CD14-positive monocyte (primary cell): ENCODE data around the gene QSOX2. TPM values are rescaled to one million over a fixed set of nuclear protein-coding genes. Genes with fewer than 3 reads are reported as not detected.

Experiments used
- DNase-seq, 3 donors: peaks; one replicate each; pipeline ENCODE4 v3.0.0-alpha.2; 2011 to 2022
- H2AFZ ChIP-seq: 2 replicates; pipeline ENCODE4 v1.6.0; 2012; ENCODE audit warnings: mild to moderate bottlenecking, low read depth, low read length, inconsistent platforms; ENCODE audit not compliant: insufficient read depth, poor library complexity, severe bottlenecking
- H3K27ac ChIP-seq, 2 donors: 1 replicate in 1 of 2; 2 replicates in 1 of 2; pipeline ENCODE4 v1.5.1; 2012 to 2013; ENCODE audit warnings: low read length in 2 of 2, control low read depth in 1 of 2, inconsistent platforms in 1 of 2, low read depth in 1 of 2, mild to moderate bottlenecking in 1 of 2
- H3K27me3 ChIP-seq, 2 donors: one replicate each; pipeline versions ENCODE4 v1.6.0 to v1.6.1; 2011 to 2013; ENCODE audit warnings: low read length in 2 of 2; ENCODE audit not compliant: control insufficient read depth in 2 of 2, insufficient read depth in 2 of 2
- H3K36me3 ChIP-seq, 2 donors: replicated peaks in 1 of 2; 1 replicate in 1 of 2; 2 replicates in 1 of 2; pipeline versions ENCODE4 v1.5.1 to v1.6.1; 2012 to 2013; ENCODE audit warnings: low read length in 2 of 2, control low read depth in 1 of 2, inconsistent platforms in 1 of 2, mild to moderate bottlenecking in 1 of 2; ENCODE audit not compliant: insufficient read depth in 2 of 2, control insufficient read depth in 1 of 2
- H3K4me1 ChIP-seq, 2 donors: 1 replicate in 1 of 2; 2 replicates in 1 of 2; pipeline versions ENCODE4 v1.5.1 to v1.6.1; 2012 to 2013; ENCODE audit warnings: low read length in 2 of 2, control low read depth in 1 of 2, inconsistent platforms in 1 of 2, mild to moderate bottlenecking in 1 of 2, moderate library complexity in 1 of 2; ENCODE audit not compliant: insufficient read depth in 2 of 2, control insufficient read depth in 1 of 2
- H3K4me2 ChIP-seq: replicated peaks from 2 replicates; pipeline ENCODE3; 2012; ENCODE audit warnings: low read length, moderate library complexity, mild to moderate bottlenecking; ENCODE audit not compliant: poor library complexity, severe bottlenecking; ENCODE audit errors: extremely low read depth
- H3K4me3 ChIP-seq, 3 experiments: fragments of 200-600 bp in 1 of 3; sonication (generic) in 1 of 3; replicated peaks in 1 of 3; 1 replicate in 2 of 3; 2 replicates in 1 of 3; pipeline ENCODE4 v1.5.1; 2011 to 2013; ENCODE audit warnings: low read length in 3 of 3, mild to moderate bottlenecking in 3 of 3, control low read depth in 2 of 3, low read depth in 2 of 3, inconsistent platforms in 1 of 3, moderate library complexity in 1 of 3
- H3K79me2 ChIP-seq: 2 replicates; pipeline ENCODE4 v1.6.0; 2012; ENCODE audit warnings: mild to moderate bottlenecking, control low read depth, inconsistent platforms, low read length, moderate library complexity; ENCODE audit not compliant: insufficient read depth
- H3K9ac ChIP-seq: 2 replicates; pipeline ENCODE4 v1.6.0; 2017; ENCODE audit warnings: low read length, mild to moderate bottlenecking; ENCODE audit not compliant: insufficient read depth, poor library complexity, severe bottlenecking
- H3K9me3 ChIP-seq, 2 donors: replicated peaks in 1 of 2; 1 replicate in 1 of 2; 2 replicates in 1 of 2; pipeline versions ENCODE4 v1.5.1 to v1.6.1; 2012 to 2013; ENCODE audit warnings: low read length in 2 of 2, control low read depth in 1 of 2; ENCODE audit not compliant: control insufficient read depth in 1 of 2, insufficient read depth in 1 of 2
- H4K20me1 ChIP-seq: 2 replicates; pipeline ENCODE4 v1.6.0; 2012; ENCODE audit warnings: mild to moderate bottlenecking, low read length, control low read depth, moderate library complexity; ENCODE audit not compliant: insufficient read depth
- H3K27ac Mint-ChIP-seq, 7 donors: one replicate each; pipeline ENCODE4 v1.8.0; 2020; ENCODE audit warnings: mild to moderate bottlenecking in 7 of 7, mixed read lengths in 7 of 7, moderate library complexity in 6 of 7, inconsistent platforms in 2 of 7
- H3K27me3 Mint-ChIP-seq, 3 donors: one replicate each; pipeline ENCODE4 v1.8.0; 2021 to 2022; ENCODE audit warnings: low read depth in 3 of 3, mild to moderate bottlenecking in 3 of 3, mixed read lengths in 3 of 3, moderate library complexity in 3 of 3, inconsistent platforms in 1 of 3
- H3K36me3 Mint-ChIP-seq, 2 donors: one replicate each; pipeline ENCODE4 v1.8.0; 2020; ENCODE audit warnings: mixed read lengths in 2 of 2, inconsistent platforms in 1 of 2, mild to moderate bottlenecking in 1 of 2
- H3K4me1 Mint-ChIP-seq: one replicate; pipeline ENCODE4 v1.8.0; 2020; ENCODE audit warnings: mild to moderate bottlenecking, mixed read lengths
- H3K4me3 Mint-ChIP-seq, 2 donors: one replicate each; pipeline ENCODE4 v1.8.0; 2020; ENCODE audit warnings: mild to moderate bottlenecking in 2 of 2, mixed read lengths in 2 of 2, moderate library complexity in 1 of 2
- H3K9me3 Mint-ChIP-seq, 7 donors: one replicate each; pipeline ENCODE4 v1.8.0; 2020 to 2022; ENCODE audit warnings: mixed read lengths in 7 of 7, mild to moderate bottlenecking in 6 of 7, moderate library complexity in 6 of 7, inconsistent platforms in 2 of 7
- WGBS: methylation state at CpG from one replicate; pipeline ENCODE4 v1.1.5; 2013; ENCODE audit warnings: missing lambda C conversion rate; ENCODE audit not compliant: insufficient coverage; 5-methylcytosine and 5-hydroxymethylcytosine counted together
- intact Hi-C, 2 donors: fragments of 100-400 bp; cut with micrococcal nuclease; formaldehyde crosslinking; loops; one replicate each; pipeline versions ENCODE4 v1.15.0 to v1.15.1; 2023
- polyA plus RNA-seq, 3 donors: library from polyadenylated mRNA; depleted of rRNA in 1 of 3; unstranded in 2 of 3; stranded (reverse) in 1 of 3; fragments of 300-500 nt in 2 of 3; fragments of >200 nt in 1 of 3; fragmentation: Illumina TruSeq in 2 of 3; gene quantifications; 1 replicate in 2 of 3; 2 replicates in 1 of 3; pipeline ENCODE4 v1.2.3, GENCODE V29; 2012 to 2021
- TF ChIP-seq, protein P1 (sequence below): fragments of 200-600 bp; IDR thresholded peaks from one replicate; pipeline ENCODE4 v1.8.0; 2022; ENCODE audit warnings: antibody characterized with exemption, mild to moderate bottlenecking

The QSOX2 gene
- polyA plus RNA-seq, 3 donors: 0.03 to 8.4 (median 0.17) TPM

DNA sequence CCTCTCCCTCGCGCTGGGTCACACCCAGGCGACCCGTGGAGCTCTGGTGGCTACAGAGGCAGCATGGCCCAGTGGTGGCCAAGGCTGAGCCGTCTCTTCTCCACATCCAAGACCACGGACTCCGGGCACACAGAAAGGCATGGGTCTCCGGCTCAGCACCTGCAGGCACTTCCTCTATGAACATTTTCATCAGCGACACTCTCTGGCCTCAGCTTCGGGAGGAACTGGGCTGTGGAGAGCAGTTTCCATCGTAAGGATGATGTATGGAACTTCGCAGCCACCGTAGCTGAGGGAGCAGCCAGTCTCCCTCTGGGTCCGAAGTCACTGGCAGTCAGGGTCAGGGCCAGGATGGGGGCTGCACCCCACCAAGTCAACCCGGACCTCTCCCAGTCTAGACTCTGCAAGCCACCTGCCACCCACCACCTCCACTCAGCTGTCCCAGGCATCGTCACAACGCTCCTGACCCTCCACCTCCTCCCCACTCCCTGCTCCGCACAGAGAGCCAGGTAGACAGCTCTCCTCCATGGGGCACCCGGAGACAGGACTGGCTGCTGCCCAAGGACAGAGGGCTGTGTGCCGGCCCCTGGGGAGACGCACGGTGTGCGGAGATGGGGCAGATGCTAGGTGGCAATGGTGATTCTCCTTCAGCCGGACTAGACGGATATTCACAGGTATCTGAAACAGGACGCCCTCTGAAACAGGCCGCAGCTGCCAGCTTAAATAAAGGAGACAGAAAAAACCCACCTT, 9.7 kb downstream of the QSOX2 start:
- Histone ChIP-seq H3K9ac (no peak overlapping the region), H2AFZ (no peak overlapping the region), H3K4me1 (peaks cover 45 to 56% of the 10 kb centered on the region in 2 donors), H3K36me3 (peaks cover 0 to 14% of the 10 kb centered on the region in 2 donors), H3K4me3 (no peak overlapping the region), H4K20me1 (peaks cover 20% of the 10 kb centered on the region), H3K4me2 (no peak overlapping the region), H3K27me3 (no peaks in the 10 kb centered on the region), H3K9me3 (no peaks in the 10 kb centered on the region), H3K79me2 (no peaks in the 10 kb centered on the region), H3K27ac (no peak overlapping the region)
- intact Hi-C loops: no loop called here
- 78% methylated on average over 19 of the region's 27 CpGs for WGBS
- Mint-ChIP-seq H3K4me1 (peaks cover 59% of the 10 kb centered on the region), H3K9me3 (no peaks in the 10 kb centered on the region), H3K27me3 (peaks cover 2 to 3% (median 2%) of the 10 kb centered on the region in 3 donors), H3K36me3 (peaks cover 21 to 26% of the 10 kb centered on the region in 2 donors), H3K27ac (peak overlapping the region in 2 of 7 donors; percentile 53 to 73), H3K4me3 (no peak overlapping the region)
- no peak for DNase-seq
- TF ChIP-seq, protein P1, sequence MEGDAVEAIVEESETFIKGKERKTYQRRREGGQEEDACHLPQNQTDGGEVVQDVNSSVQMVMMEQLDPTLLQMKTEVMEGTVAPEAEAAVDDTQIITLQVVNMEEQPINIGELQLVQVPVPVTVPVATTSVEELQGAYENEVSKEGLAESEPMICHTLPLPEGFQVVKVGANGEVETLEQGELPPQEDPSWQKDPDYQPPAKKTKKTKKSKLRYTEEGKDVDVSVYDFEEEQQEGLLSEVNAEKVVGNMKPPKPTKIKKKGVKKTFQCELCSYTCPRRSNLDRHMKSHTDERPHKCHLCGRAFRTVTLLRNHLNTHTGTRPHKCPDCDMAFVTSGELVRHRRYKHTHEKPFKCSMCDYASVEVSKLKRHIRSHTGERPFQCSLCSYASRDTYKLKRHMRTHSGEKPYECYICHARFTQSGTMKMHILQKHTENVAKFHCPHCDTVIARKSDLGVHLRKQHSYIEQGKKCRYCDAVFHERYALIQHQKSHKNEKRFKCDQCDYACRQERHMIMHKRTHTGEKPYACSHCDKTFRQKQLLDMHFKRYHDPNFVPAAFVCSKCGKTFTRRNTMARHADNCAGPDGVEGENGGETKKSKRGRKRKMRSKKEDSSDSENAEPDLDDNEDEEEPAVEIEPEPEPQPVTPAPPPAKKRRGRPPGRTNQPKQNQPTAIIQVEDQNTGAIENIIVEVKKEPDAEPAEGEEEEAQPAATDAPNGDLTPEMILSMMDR: no peak

DNA sequence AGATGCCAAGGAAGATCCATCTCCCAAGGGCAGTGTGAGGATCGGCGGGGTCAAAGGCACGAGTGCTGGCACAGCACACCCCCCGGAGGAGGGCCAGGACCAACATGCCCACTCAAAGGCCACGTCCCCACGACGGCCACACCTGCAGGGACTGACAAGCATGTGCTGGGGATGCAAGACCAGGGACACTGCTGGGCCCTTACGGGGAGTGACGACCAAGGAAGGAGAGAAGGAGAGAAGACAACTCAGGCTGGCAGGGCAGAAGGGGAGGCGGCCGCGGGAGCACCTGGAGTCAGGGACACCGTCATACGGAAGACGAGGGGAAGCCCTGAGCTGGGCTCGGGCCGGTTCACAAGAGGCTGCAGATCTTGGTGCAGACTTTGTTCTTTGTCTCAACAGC, 10.4 kb downstream of the QSOX2 start:
- Mint-ChIP-seq H3K27ac (peak overlapping the region in 1 of 7 donors; percentile 75), H3K27me3 (peaks cover 2 to 3% (median 2%) of the 10 kb centered on the region in 3 donors), H3K4me3 (no peak overlapping the region), H3K36me3 (peaks cover 22 to 28% of the 10 kb centered on the region in 2 donors), H3K9me3 (no peaks in the 10 kb centered on the region), H3K4me1 (peaks cover 52% of the 10 kb centered on the region)
- no peaks in the 10 kb centered on the region for H3K9me3 ChIP-seq
- H4K20me1 ChIP-seq: peaks cover 19% of the 10 kb centered on the region
- H3K4me2 ChIP-seq: no peak overlapping the region
- H3K27me3 ChIP-seq: no peaks in the 10 kb centered on the region
- intact Hi-C loops: no loop called here
- no peak overlapping the region for H3K27ac ChIP-seq
- H3K79me2 ChIP-seq: no peaks in the 10 kb centered on the region
- no peak overlapping the region for H3K9ac ChIP-seq
- WGBS: 97% methylated on average over 15 of the region's 17 CpGs
- no peak overlapping the region for H3K4me3 ChIP-seq
- H2AFZ ChIP-seq: no peak overlapping the region
- H3K36me3 ChIP-seq: peaks cover 0 to 14% of the 10 kb centered on the region in 2 donors
- peaks cover 38 to 49% of the 10 kb centered on the region in 2 donors for H3K4me1 ChIP-seq
- TF ChIP-seq, protein P1: no peak
- DNase-seq: no peak
